RWPE2 (cell line): ENCODE measurements around the gene BBC3.

Experiments
- ATAC-seq: fragments of 200-7000 bp; cut with Tn5 transposase; 3 replicates; pipeline ENCODE4 v1.9.1; 2021; ENCODE audit warnings: low read depth
- DNase-seq: peaks from one replicate; pipeline ENCODE4 v3.0.0-alpha.2; 2020; ENCODE audit warnings: low spot score
- H3K27ac ChIP-seq: fragments of 450-650 bp; 2 replicates; pipeline ENCODE4 v1.5.1; 2017; ENCODE audit warnings: mild to moderate bottlenecking; ENCODE audit not compliant: poor library complexity, severe bottlenecking
- H3K27me3 ChIP-seq: fragments of 250-450 bp; sonication (Bioruptor Pico); 2 replicates; pipeline ENCODE4 v1.5.1; 2021; ENCODE audit warnings: mild to moderate bottlenecking, moderate library complexity; ENCODE audit not compliant: insufficient read depth, poor library complexity, severe bottlenecking
- H3K36me3 ChIP-seq: fragments of 250-450 bp; sonication (Bioruptor Pico); 2 replicates; pipeline ENCODE4 v1.5.1; 2020; ENCODE audit warnings: low read depth, mild to moderate bottlenecking, moderate library complexity
- H3K4me1 ChIP-seq: fragments of 250-450 bp; sonication (Bioruptor Pico); 2 replicates; pipeline ENCODE4 v1.5.1; 2021; ENCODE audit warnings: mild to moderate bottlenecking, moderate library complexity; ENCODE audit not compliant: insufficient read depth, poor library complexity, severe bottlenecking
- H3K4me3 ChIP-seq: fragments of 250-450 bp; sonication (Bioruptor Pico); 2 replicates; pipeline ENCODE4 v1.5.1; 2021; ENCODE audit warnings: mild to moderate bottlenecking, moderate library complexity; ENCODE audit not compliant: severe bottlenecking
- H3K9me3 ChIP-seq: fragments of 250-450 bp; sonication (Bioruptor Pico); 2 replicates; pipeline ENCODE4 v1.5.1; 2021; ENCODE audit warnings: mild to moderate bottlenecking, moderate library complexity; ENCODE audit not compliant: severe bottlenecking
- CTCF ChIP-seq: fragments of 450-650 bp; IDR thresholded peaks from one replicate; pipeline ENCODE4 v1.5.1; 2017; ENCODE audit warnings: mild to moderate bottlenecking, moderate library complexity; ENCODE audit not compliant: poor library complexity, severe bottlenecking

BBC3 gene

GRCh38 chr19:47241919-47242577, 11.0 kb upstream of the BBC3 start:
- H3K27ac ChIP-seq = peak overlapping the region; percentile 58
- DNase-seq (no peak), ATAC-seq (no peak)

GRCh38 chr19:47240996-47241918, 10.3 kb upstream of the BBC3 start:
- DNase-seq = peak; percentile 93
- ATAC-seq = peak; percentile 62
- TF ChIP-seq CTCF = no peak
- H3K4me3 ChIP-seq = no peak overlapping the region
- peaks cover 6% of the 10 kb centered on the region for H3K4me1 ChIP-seq
- H3K27me3 ChIP-seq = no peaks in the 10 kb centered on the region
- H3K36me3 ChIP-seq = no peaks in the 10 kb centered on the region
- H3K9me3 ChIP-seq = no peaks in the 10 kb centered on the region
- H3K27ac ChIP-seq = peak overlapping the region; percentile 1

More at GRCh38 chr19:47241919-47242577, 11.0 kb upstream of the BBC3 start:
- H3K4me3 ChIP-seq = no peak overlapping the region
- H3K4me1 ChIP-seq = peaks cover 6% of the 10 kb centered on the region
- H3K9me3 ChIP-seq = no peaks in the 10 kb centered on the region
- no peak for TF ChIP-seq CTCF
- no peaks in the 10 kb centered on the region for H3K27me3 ChIP-seq
- H3K36me3 ChIP-seq = no peaks in the 10 kb centered on the region

GRCh38 chr19:47240556-47240955, 9.6 kb upstream of the BBC3 start:
- H3K4me1 ChIP-seq = peaks cover 6% of the 10 kb centered on the region
- no peaks in the 10 kb centered on the region for H3K27me3 ChIP-seq
- H3K4me3 ChIP-seq = no peak overlapping the region
- no peaks in the 10 kb centered on the region for H3K36me3 ChIP-seq
- peak overlapping the region; percentile 1 for H3K27ac ChIP-seq
- no peak for TF ChIP-seq CTCF
- no peaks in the 10 kb centered on the region for H3K9me3 ChIP-seq
- DNase-seq = no peak
- ATAC-seq = no peak

GRCh38 chr19:47239610-47240296, 8.8 kb upstream of the BBC3 start:
- no peaks in the 10 kb centered on the region for H3K36me3 ChIP-seq
- H3K27ac ChIP-seq = no peak overlapping the region
- ATAC-seq (peak; percentile 44), DNase-seq (no peak)
- no peak for TF ChIP-seq CTCF
- H3K27me3 ChIP-seq = no peaks in the 10 kb centered on the region
- H3K4me3 ChIP-seq = peak overlapping the region; percentile 19
- H3K4me1 ChIP-seq = peaks cover 6% of the 10 kb centered on the region
- H3K9me3 ChIP-seq = no peaks in the 10 kb centered on the region
